H9 (cell line): ENCODE results near the gene SOCS3. TPM values are rescaled to one million over a fixed set of nuclear protein-coding genes. Genes with fewer than 3 reads are reported as not detected.

ENCODE experiments used
- DNase-seq: peaks from one replicate; pipeline ENCODE4 v3.0.0-alpha.2; 2017
- H2AFZ ChIP-seq: one replicate; pipeline ENCODE4 v1.6.1; 2013; ENCODE audit warnings: mild to moderate bottlenecking, low read length, control low read depth, moderate library complexity
- H2AK5ac ChIP-seq: 2 replicates; pipeline ENCODE4 v1.6.1; 2013; ENCODE audit warnings: low read length, control low read depth, mixed read lengths; ENCODE audit not compliant: insufficient read length
- H2BK120ac ChIP-seq: one replicate; pipeline ENCODE4 v1.6.1; 2013; ENCODE audit warnings: low read depth, mild to moderate bottlenecking, low read length, control low read depth, inconsistent platforms; ENCODE audit not compliant: poor library complexity, severe bottlenecking
- H2BK12ac ChIP-seq: 2 replicates; pipeline ENCODE4 v1.6.1; 2013; ENCODE audit warnings: low read length, control low read depth, mixed read lengths, low read depth; ENCODE audit not compliant: insufficient read length
- H2BK15ac ChIP-seq: 2 replicates; pipeline ENCODE4 v1.6.1; 2013; ENCODE audit warnings: low read depth, low read length, control low read depth
- H2BK20ac ChIP-seq: one replicate; pipeline ENCODE4 v1.6.1; 2013; ENCODE audit warnings: low read depth, mild to moderate bottlenecking, low read length, control low read depth, inconsistent platforms; ENCODE audit not compliant: poor library complexity, severe bottlenecking
- H2BK5ac ChIP-seq: 2 replicates; pipeline ENCODE4 v1.6.1; 2013; ENCODE audit warnings: low read length, control low read depth, mixed read lengths; ENCODE audit not compliant: insufficient read length
- H3K14ac ChIP-seq: 2 replicates; pipeline ENCODE4 v1.6.1; 2013; ENCODE audit warnings: low read length, control low read depth; ENCODE audit not compliant: insufficient read depth
- H3K18ac ChIP-seq: 2 replicates; pipeline ENCODE4 v1.6.1; 2013; ENCODE audit warnings: low read depth, mild to moderate bottlenecking, mixed read lengths, low read length, control low read depth; ENCODE audit not compliant: insufficient read length
- H3K23ac ChIP-seq: 2 replicates; pipeline ENCODE4 v1.6.1; 2013; ENCODE audit warnings: low read length, control low read depth, mixed read lengths, low read depth; ENCODE audit not compliant: insufficient read length
- H3K23me2 ChIP-seq: 2 replicates; pipeline ENCODE4 v1.6.1; 2013; ENCODE audit warnings: low read depth, mild to moderate bottlenecking, mixed read lengths, low read length, control low read depth; ENCODE audit not compliant: insufficient read length, poor library complexity, severe bottlenecking
- H3K27ac ChIP-seq: 2 replicates; pipeline ENCODE4 v1.5.1; 2013; ENCODE audit warnings: low read length, control low read depth, mixed read lengths, low read depth; ENCODE audit not compliant: insufficient read length
- H3K27me3 ChIP-seq: 2 replicates; pipeline ENCODE4 v1.6.1; 2013; ENCODE audit warnings: low read length, control low read depth, inconsistent platforms; ENCODE audit not compliant: insufficient read depth
- H3K4ac ChIP-seq: 2 replicates; pipeline ENCODE4 v1.6.1; 2013; ENCODE audit warnings: low read depth, mild to moderate bottlenecking, control low read depth, inconsistent platforms, low read length, moderate library complexity
- H3K4me1 ChIP-seq: 2 replicates; pipeline ENCODE4 v1.6.1; 2013; ENCODE audit warnings: low read length, control low read depth, inconsistent platforms; ENCODE audit not compliant: insufficient read depth
- H3K4me2 ChIP-seq: 2 replicates; pipeline ENCODE4 v1.6.1; 2013; ENCODE audit warnings: low read length, control low read depth, mixed read lengths; ENCODE audit not compliant: insufficient read length, insufficient read depth
- H3K56ac ChIP-seq: 2 replicates; pipeline ENCODE4 v1.6.1; 2013; ENCODE audit warnings: low read depth, mild to moderate bottlenecking, mixed read lengths, low read length, control low read depth; ENCODE audit not compliant: insufficient read length
- H3K79me1 ChIP-seq: 2 replicates; pipeline ENCODE4 v1.6.1; 2013; ENCODE audit warnings: low read depth, mild to moderate bottlenecking, moderate library complexity, low read length, control low read depth, inconsistent platforms; ENCODE audit not compliant: insufficient read depth, poor library complexity, severe bottlenecking
- H3K79me2 ChIP-seq: 2 replicates; pipeline ENCODE4 v1.6.1; 2013; ENCODE audit warnings: low read length, control low read depth, inconsistent platforms; ENCODE audit not compliant: insufficient read depth
- H3K9ac ChIP-seq: 2 replicates; pipeline ENCODE4 v1.6.1; 2013; ENCODE audit warnings: low read length, control low read depth, mixed read lengths; ENCODE audit not compliant: insufficient read length; ENCODE audit errors: extremely low read depth
- H3K9me3 ChIP-seq: one replicate; pipeline ENCODE4 v1.6.1; 2013; ENCODE audit warnings: low read depth, low read length, inconsistent platforms; ENCODE audit not compliant: control insufficient read depth
- H3T11ph ChIP-seq: one replicate; pipeline ENCODE4 v1.6.1; 2013; ENCODE audit warnings: mild to moderate bottlenecking, low read length, control low read depth, inconsistent platforms
- H4K20me1 ChIP-seq: one replicate; pipeline ENCODE4 v1.6.1; 2013; ENCODE audit not compliant: control insufficient read depth, insufficient read length, insufficient read depth
- H4K5ac ChIP-seq: 2 replicates; pipeline ENCODE4 v1.6.1; 2013; ENCODE audit warnings: low read depth, mild to moderate bottlenecking, mixed read lengths, low read length, control low read depth; ENCODE audit not compliant: insufficient read length
- H4K8ac ChIP-seq: replicated peaks from 2 replicates; pipeline ENCODE4 v1.6.1; 2013; ENCODE audit warnings: low read length, control low read depth, mixed read lengths, low read depth; ENCODE audit not compliant: insufficient read length
- H4K91ac ChIP-seq: 2 replicates; pipeline ENCODE4 v1.6.1; 2013; ENCODE audit warnings: low read depth, mild to moderate bottlenecking, moderate library complexity, mixed read lengths, low read length, control low read depth; ENCODE audit not compliant: insufficient read length
- H3K27ac Mint-ChIP-seq, 3 experiments: 2 replicates in 2 of 3; 3 replicates in 1 of 3; pipeline ENCODE4 v1.8.0; 2020 to 2021; ENCODE audit warnings: mixed read lengths in 3 of 3, mild to moderate bottlenecking in 1 of 3, moderate library complexity in 1 of 3
- H3K27me3 Mint-ChIP-seq: 2 replicates; pipeline ENCODE4 v1.8.0; 2021; ENCODE audit warnings: low read depth, mild to moderate bottlenecking, moderate library complexity, mixed read lengths
- H3K36me3 Mint-ChIP-seq, 3 experiments: 2 replicates in 2 of 3; 3 replicates in 1 of 3; pipeline ENCODE4 v1.8.0; 2020 to 2021; ENCODE audit warnings: low read depth in 3 of 3, mixed read lengths in 3 of 3; ENCODE audit not compliant: insufficient read depth in 1 of 3
- H3K4me1 Mint-ChIP-seq, 2 experiments: 2 replicates each; pipeline ENCODE4 v1.8.0; 2020; ENCODE audit warnings: mixed read lengths in 2 of 2
- H3K4me3 Mint-ChIP-seq, 2 experiments: 2 replicates in 1 of 2; 3 replicates in 1 of 2; pipeline ENCODE4 v1.8.0; 2020 to 2021; ENCODE audit warnings: mild to moderate bottlenecking in 2 of 2, mixed read lengths in 2 of 2, moderate library complexity in 1 of 2
- H3K9me3 Mint-ChIP-seq, 2 experiments: 2 replicates in 1 of 2; 3 replicates in 1 of 2; pipeline ENCODE4 v1.8.0; 2020; ENCODE audit warnings: mild to moderate bottlenecking in 2 of 2, mixed read lengths in 2 of 2, moderate library complexity in 1 of 2
- CTCF ChIP-seq: fragments of 200-600 bp; sonication (generic); conservative IDR thresholded peaks from 3 replicates; pipeline ENCODE4 v1.8.0; 2021; ENCODE audit warnings: antibody characterized with exemption, mild to moderate bottlenecking
- WGBS: extraction: QIAGEN DNeasy Blood & Tissue Kit; methylation state at CpG from one replicate; pipeline ENCODE4 v1.1.7; 2013; ENCODE audit warnings: missing lambda C conversion rate, low lambda C conversion rate, mixed read lengths; ENCODE audit not compliant: insufficient read length; ENCODE audit errors: extremely low coverage; 5-methylcytosine and 5-hydroxymethylcytosine counted together
- total RNA-seq: library from RNA; stranded (reverse); gene quantifications from 2 replicates; pipeline ENCODE4 v1.2.1, GENCODE V29; 2021

The SOCS3 gene
- total RNA-seq, 1 experiment from 2014 or later = 9.5 TPM

DNA sequence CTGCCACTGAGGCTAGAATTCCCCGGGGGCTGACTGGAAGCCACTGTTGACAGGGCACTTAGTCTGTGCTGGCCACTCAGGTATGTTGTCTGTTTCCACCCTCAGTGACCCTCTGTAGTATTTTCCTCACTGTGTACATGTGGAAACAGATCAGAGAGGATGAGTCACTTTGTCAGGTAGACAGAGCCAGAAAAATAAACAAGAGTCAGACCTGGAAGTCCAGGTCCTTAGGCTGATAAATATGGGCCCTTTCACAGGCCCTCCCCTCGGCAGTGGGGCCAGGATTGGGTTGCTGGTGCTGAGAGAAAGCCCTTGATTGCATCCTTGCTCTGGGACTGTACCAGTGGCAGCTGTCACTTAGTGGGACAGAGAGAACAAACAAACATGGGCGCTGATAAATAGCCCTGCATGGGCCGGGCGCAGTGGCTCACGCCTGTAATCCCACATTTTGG is 39.8 kb upstream of the SOCS3 start:
- H3K79me2 ChIP-seq = peaks cover 4% of the 10 kb centered on the region; the same call in 1 of the 2 replicates
- Mint-ChIP-seq H3K4me3 (no peak overlapping the region), H3K27ac (no peak overlapping the region), H3K9me3 (no peaks in the 10 kb centered on the region), H3K27me3 (no peaks in the 10 kb centered on the region), H3K4me1 (0 out of 4 replicates have a peak, but pooled peaks cover 0 to 5% of the 10 kb centered on the region in 2 experiments), H3K36me3 (peaks cover 63 to 94% (median 86%) of the 10 kb centered on the region in 3 experiments; a peak in 6 of 7 replicates)
- no peak overlapping the region for H2BK120ac ChIP-seq
- no peaks in the 10 kb centered on the region for H3K27me3 ChIP-seq
- H4K20me1 ChIP-seq = peaks cover 5% of the 10 kb centered on the region
- H3K79me1 ChIP-seq = no peaks in the 10 kb centered on the region
- H3K56ac ChIP-seq = no peak overlapping the region
- H4K5ac ChIP-seq = no peak overlapping the region
- no peak for DNase-seq
- H3T11ph ChIP-seq = no peak overlapping the region
- no peak overlapping the region for H3K4me2 ChIP-seq
- no peak overlapping the region for H2AK5ac ChIP-seq
- H3K4me1 ChIP-seq = no peaks in the 10 kb centered on the region
- no peak overlapping the region for H4K91ac ChIP-seq
- H3K27ac ChIP-seq = no peak overlapping the region
- H3K18ac ChIP-seq = no peak overlapping the region
- no peak overlapping the region for H2BK5ac ChIP-seq
- H2BK12ac ChIP-seq = no peak overlapping the region
- H2BK15ac ChIP-seq = no peak overlapping the region
- TF ChIP-seq CTCF = no peak
- WGBS = no CpG with 5 or more reads among the region's 6 CpGs
- no peak overlapping the region for H2AFZ ChIP-seq
- H3K23me2 ChIP-seq = no peaks in the 10 kb centered on the region
- no peaks in the 10 kb centered on the region for H3K9me3 ChIP-seq
- H4K8ac ChIP-seq = no peak overlapping the region
- H3K23ac ChIP-seq = no peak overlapping the region
- H2BK20ac ChIP-seq = no peak overlapping the region
- no peak overlapping the region for H3K14ac ChIP-seq
- H3K4ac ChIP-seq = no peak overlapping the region
- no peak overlapping the region for H3K9ac ChIP-seq
